Right renal cortex interstitium (tissue), 3 donors: ENCODE data around the gene POLR1D. TPM values are rescaled to one million over a fixed set of nuclear protein-coding genes. Genes with fewer than 3 reads are reported as not detected.

Experiments used
- DNase-seq, 3 donors: peaks; one replicate each; pipeline ENCODE4 v3.0.0-alpha.2; 2013; ENCODE audit warnings: low read depth in 3 of 3, low spot score in 2 of 3
- polyA plus RNA-seq, 3 donors: library from polyadenylated mRNA; unstranded; fragments of 120-200 nt; gene quantifications; one replicate each; pipeline ENCODE4 v1.2.1, GENCODE V29; 2013; ENCODE audit not compliant: insufficient read length in 3 of 3

POLR1D gene
- polyA plus RNA-seq, result 100 to 1,000 TPM; 118 to 152 (median 151) TPM

- DNase-seq, result peak; percentile 43 to 63 (median 47)
Observed at GRCh38 chr13:27621366-27622101, at the start of gene POLR1D. Gene POLR1D, plus strand, starts transcription at chr13:27621892. Its CDS starts 92 bp downstream, at chr13:27621984.

GRCh38 chr13:27572234-27572901 lies 49.3 kb upstream of the POLR1D start:
- DNase-seq, result no peak

GRCh38 chr13:27573265-27573664 lies 48.4 kb upstream of the POLR1D start:
- DNase-seq, result no peak

GRCh38 chr13:27574661-27575060 lies 47.0 kb upstream of the POLR1D start:
- no peak for DNase-seq

GRCh38 chr13:27578121-27579030 lies 43.3 kb upstream of the POLR1D start:
- DNase-seq, result no peak

- no peak for DNase-seq
Observed at GRCh38 chr13:27583645-27584044, 38.0 kb upstream of the POLR1D start.

GRCh38 chr13:27587095-27587746 lies 34.5 kb upstream of the POLR1D start:
- DNase-seq, result no peak

GRCh38 chr13:27588405-27588804 lies 33.3 kb upstream of the POLR1D start:
- no peak for DNase-seq

GRCh38 chr13:27592865-27593264 lies 28.8 kb upstream of the POLR1D start:
- DNase-seq, result no peak

- no peak for DNase-seq
Observed at GRCh38 chr13:27593267-27593666, 28.4 kb upstream of the POLR1D start.

GRCh38 chr13:27595055-27595811 lies 26.5 kb upstream of the POLR1D start:
- DNase-seq, result no peak

- DNase-seq, result no peak
Observed at GRCh38 chr13:27599096-27599495, 22.6 kb upstream of the POLR1D start.

- no peak for DNase-seq
Observed at GRCh38 chr13:27599845-27600553, 21.7 kb upstream of the POLR1D start.

GRCh38 chr13:27600711-27601110 lies 21.0 kb upstream of the POLR1D start:
- no peak for DNase-seq

- no peak for DNase-seq
Observed at GRCh38 chr13:27601208-27601607, 20.5 kb upstream of the POLR1D start.

GRCh38 chr13:27601803-27602202 lies 19.9 kb upstream of the POLR1D start:
- no peak for DNase-seq

- no peak for DNase-seq
Observed at GRCh38 chr13:27605099-27605498, 16.6 kb upstream of the POLR1D start.

GRCh38 chr13:27605610-27606200 lies 16.0 kb upstream of the POLR1D start:
- no peak for DNase-seq

GRCh38 chr13:27607125-27607524 lies 14.6 kb upstream of the POLR1D start:
- no peak for DNase-seq
